MM.1S (cell line): ENCODE results near the gene MGAT5.

Source experiments
- DNase-seq: peaks from one replicate; pipeline ENCODE4 v3.0.0-alpha.2; 2015
- H2AFZ ChIP-seq: fragments of 300-600 bp; sonication (generic); 2 replicates; pipeline ENCODE4 v1.6.0; 2016; ENCODE audit warnings: antibody characterized with exemption, low read length
- H3F3A ChIP-seq: fragments of 300-600 bp; sonication (generic); 2 replicates; pipeline ENCODE4 v1.6.1; 2016; ENCODE audit warnings: mild to moderate bottlenecking, antibody characterized with exemption, low read length, moderate library complexity, mixed read lengths; ENCODE audit not compliant: insufficient read depth
- H3K27ac ChIP-seq: fragments of 300-600 bp; sonication (generic); 2 replicates; pipeline ENCODE4 v1.5.1; 2016; ENCODE audit warnings: mild to moderate bottlenecking, low read length
- H3K27me3 ChIP-seq: fragments of 300-600 bp; sonication (generic); replicated peaks from 2 replicates; pipeline ENCODE4 v1.6.0; 2016; ENCODE audit warnings: low read length; ENCODE audit not compliant: insufficient read depth
- H3K36me3 ChIP-seq: fragments of 300-600 bp; sonication (generic); replicated peaks from 2 replicates; pipeline ENCODE4 v1.6.1; 2016; ENCODE audit warnings: mild to moderate bottlenecking, low read length, mixed read lengths; ENCODE audit not compliant: insufficient read depth
- H3K4me1 ChIP-seq: fragments of 300-600 bp; sonication (generic); 2 replicates; pipeline ENCODE4 v1.6.1; 2016; ENCODE audit warnings: low read length, mixed read lengths
- H3K4me2 ChIP-seq: fragments of 300-600 bp; sonication (generic); 2 replicates; pipeline ENCODE4 v1.6.0; 2016; ENCODE audit warnings: low read depth, low read length
- H3K4me3 ChIP-seq: fragments of 300-600 bp; sonication (generic); 2 replicates; pipeline ENCODE4 v1.5.1; 2016; ENCODE audit warnings: low read length, mixed read lengths
- H3K79me2 ChIP-seq: fragments of 300-600 bp; sonication (generic); 2 replicates; pipeline ENCODE4 v1.6.1; 2016; ENCODE audit warnings: mixed run types, low read length, mixed read lengths
- H3K9ac ChIP-seq: fragments of 300-600 bp; sonication (generic); 2 replicates; pipeline ENCODE4 v1.6.1; 2016; ENCODE audit warnings: low read length, mixed read lengths
- H3K9me2 ChIP-seq: fragments of 300-600 bp; sonication (generic); replicated peaks from 2 replicates; pipeline ENCODE4 v1.6.1; 2016; ENCODE audit warnings: mild to moderate bottlenecking, low read length, mixed read lengths; ENCODE audit not compliant: insufficient read depth
- H3K9me3 ChIP-seq: fragments of 300-600 bp; sonication (generic); replicated peaks from 2 replicates; pipeline ENCODE4 v1.6.1; 2016; ENCODE audit warnings: mild to moderate bottlenecking, low read length, mixed read lengths; ENCODE audit not compliant: insufficient read depth
- H4K20me1 ChIP-seq: fragments of 300-600 bp; sonication (generic); 2 replicates; pipeline ENCODE4 v1.6.1; 2016; ENCODE audit warnings: mild to moderate bottlenecking, low read length, moderate library complexity, mixed read lengths; ENCODE audit not compliant: insufficient read depth
- CTCF ChIP-seq: fragments of 300-600 bp; sonication (generic); IDR thresholded peaks from 2 replicates; pipeline ENCODE4 v1.5.1; 2016; ENCODE audit warnings: antibody characterized with exemption, low read length, mixed read lengths
- EZH2 ChIP-seq: fragments of 300-600 bp; sonication (generic); optimal IDR thresholded peaks from 2 replicates; pipeline ENCODE3; 2017; ENCODE audit warnings: low read depth, mild to moderate bottlenecking, antibody characterized with exemption, low read length, mixed read lengths
- EZH2phosphoT487 ChIP-seq: fragments of 300-600 bp; sonication (generic); IDR thresholded peaks from 2 replicates; pipeline ENCODE4 v1.6.1; 2018; ENCODE audit warnings: antibody characterized with exemption, low read length

Gene MGAT5

GRCh38 chr2:134413430-134413829 lies 159.6 kb downstream of the MGAT5 start:
- peaks cover 39% of the 10 kb centered on the region for H3F3A ChIP-seq
- no peak overlapping the region for H3K4me2 ChIP-seq
- TF ChIP-seq EZH2: no peak
- no peaks in the 10 kb centered on the region for H4K20me1 ChIP-seq
- no peak overlapping the region for H3K9ac ChIP-seq
- H3K4me3 ChIP-seq: no peak overlapping the region
- no peak overlapping the region for H2AFZ ChIP-seq
- H3K27me3 ChIP-seq: no peaks in the 10 kb centered on the region
- peaks cover 42% of the 10 kb centered on the region for H3K4me1 ChIP-seq
- no peak for DNase-seq
- no peak overlapping the region for H3K27ac ChIP-seq
- no peaks in the 10 kb centered on the region for H3K9me3 ChIP-seq
- no peaks in the 10 kb centered on the region; the same call in 1 of the 2 replicates for H3K36me3 ChIP-seq
- H3K79me2 ChIP-seq: peaks cover 60% of the 10 kb centered on the region
- no peaks in the 10 kb centered on the region for H3K9me2 ChIP-seq

- Histone ChIP-seq H3K36me3 (no peaks in the 10 kb centered on the region; the same call in 1 of the 2 replicates), H3K4me3 (no peak overlapping the region), H3K9me3 (no peaks in the 10 kb centered on the region), H3K9me2 (no peaks in the 10 kb centered on the region), H3K79me2 (peaks cover 60% of the 10 kb centered on the region), H3K4me2 (no peak overlapping the region), H3K27me3 (no peaks in the 10 kb centered on the region), H3K27ac (no peak overlapping the region), H4K20me1 (no peaks in the 10 kb centered on the region), H3K4me1 (peaks cover 37% of the 10 kb centered on the region), H3K9ac (no peak overlapping the region), H2AFZ (no peak overlapping the region), H3F3A (peaks cover 35% of the 10 kb centered on the region)
- DNase-seq: no peak
- TF ChIP-seq EZH2phosphoT487 (no peak), EZH2 (no peak), CTCF (no peak)
These were observed 160.0 kb downstream of the MGAT5 start for GRCh38 chr2:134413912-134414311.

GRCh38 chr2:134416018-134416417 lies 162.1 kb downstream of the MGAT5 start:
- Histone ChIP-seq H3K9ac (no peak overlapping the region), H3F3A (peaks cover 13% of the 10 kb centered on the region), H3K4me1 (peaks cover 16% of the 10 kb centered on the region), H3K9me2 (no peaks in the 10 kb centered on the region), H3K27ac (no peak overlapping the region), H3K4me2 (no peak overlapping the region), H3K4me3 (no peak overlapping the region), H2AFZ (no peak overlapping the region), H3K9me3 (no peaks in the 10 kb centered on the region), H3K36me3 (no peaks in the 10 kb centered on the region; the same call in 1 of the 2 replicates), H3K27me3 (no peaks in the 10 kb centered on the region), H4K20me1 (no peaks in the 10 kb centered on the region), H3K79me2 (peaks cover 40% of the 10 kb centered on the region)
- TF ChIP-seq EZH2phosphoT487: no peak
- no peak for TF ChIP-seq CTCF
- no peak for TF ChIP-seq EZH2
- no peak for DNase-seq

GRCh38 chr2:134416637-134417036 lies 162.8 kb downstream of the MGAT5 start:
- Histone ChIP-seq H3F3A (peaks cover 7% of the 10 kb centered on the region; the same call in 1 of the 2 replicates), H3K4me2 (no peak overlapping the region), H3K9ac (no peak overlapping the region), H4K20me1 (no peaks in the 10 kb centered on the region), H3K9me2 (no peaks in the 10 kb centered on the region), H3K27ac (no peak overlapping the region), H3K79me2 (peaks cover 40% of the 10 kb centered on the region), H3K36me3 (no peaks in the 10 kb centered on the region; the same call in 1 of the 2 replicates), H3K4me1 (peaks cover 10% of the 10 kb centered on the region), H3K4me3 (no peak overlapping the region), H2AFZ (no peak overlapping the region), H3K27me3 (no peaks in the 10 kb centered on the region), H3K9me3 (no peaks in the 10 kb centered on the region)
- no peak for TF ChIP-seq EZH2
- no peak for TF ChIP-seq EZH2phosphoT487
- TF ChIP-seq CTCF: no peak
- no peak for DNase-seq
